CD14-positive monocyte (primary cell): ENCODE results near the gene FZD7. TPM values are rescaled to one million over a fixed set of nuclear protein-coding genes. Genes with fewer than 3 reads are reported as not detected.

ENCODE experiments used
- DNase-seq, 3 donors: peaks; one replicate each; pipeline ENCODE4 v3.0.0-alpha.2; 2011 to 2022
- H2AFZ ChIP-seq: 2 replicates; pipeline ENCODE4 v1.6.0; 2012; ENCODE audit warnings: mild to moderate bottlenecking, low read depth, low read length, inconsistent platforms; ENCODE audit not compliant: insufficient read depth, poor library complexity, severe bottlenecking
- H3K27ac ChIP-seq, 2 donors: 1 replicate in 1 of 2; 2 replicates in 1 of 2; pipeline ENCODE4 v1.5.1; 2012 to 2013; ENCODE audit warnings: low read length in 2 of 2, control low read depth in 1 of 2, inconsistent platforms in 1 of 2, low read depth in 1 of 2, mild to moderate bottlenecking in 1 of 2
- H3K27me3 ChIP-seq, 2 donors: one replicate each; pipeline versions ENCODE4 v1.6.0 to v1.6.1; 2011 to 2013; ENCODE audit warnings: low read length in 2 of 2; ENCODE audit not compliant: control insufficient read depth in 2 of 2, insufficient read depth in 2 of 2
- H3K36me3 ChIP-seq, 2 donors: replicated peaks in 1 of 2; 1 replicate in 1 of 2; 2 replicates in 1 of 2; pipeline versions ENCODE4 v1.5.1 to v1.6.1; 2012 to 2013; ENCODE audit warnings: low read length in 2 of 2, control low read depth in 1 of 2, inconsistent platforms in 1 of 2, mild to moderate bottlenecking in 1 of 2; ENCODE audit not compliant: insufficient read depth in 2 of 2, control insufficient read depth in 1 of 2
- H3K4me1 ChIP-seq, 2 donors: 1 replicate in 1 of 2; 2 replicates in 1 of 2; pipeline versions ENCODE4 v1.5.1 to v1.6.1; 2012 to 2013; ENCODE audit warnings: low read length in 2 of 2, control low read depth in 1 of 2, inconsistent platforms in 1 of 2, mild to moderate bottlenecking in 1 of 2, moderate library complexity in 1 of 2; ENCODE audit not compliant: insufficient read depth in 2 of 2, control insufficient read depth in 1 of 2
- H3K4me2 ChIP-seq: replicated peaks from 2 replicates; pipeline ENCODE3; 2012; ENCODE audit warnings: low read length, moderate library complexity, mild to moderate bottlenecking; ENCODE audit not compliant: poor library complexity, severe bottlenecking; ENCODE audit errors: extremely low read depth
- H3K4me3 ChIP-seq, 3 experiments: fragments of 200-600 bp in 1 of 3; sonication (generic) in 1 of 3; replicated peaks in 1 of 3; 1 replicate in 2 of 3; 2 replicates in 1 of 3; pipeline ENCODE4 v1.5.1; 2011 to 2013; ENCODE audit warnings: low read length in 3 of 3, mild to moderate bottlenecking in 3 of 3, control low read depth in 2 of 3, low read depth in 2 of 3, inconsistent platforms in 1 of 3, moderate library complexity in 1 of 3
- H3K79me2 ChIP-seq: 2 replicates; pipeline ENCODE4 v1.6.0; 2012; ENCODE audit warnings: mild to moderate bottlenecking, control low read depth, inconsistent platforms, low read length, moderate library complexity; ENCODE audit not compliant: insufficient read depth
- H3K9ac ChIP-seq: 2 replicates; pipeline ENCODE4 v1.6.0; 2017; ENCODE audit warnings: low read length, mild to moderate bottlenecking; ENCODE audit not compliant: insufficient read depth, poor library complexity, severe bottlenecking
- H3K9me3 ChIP-seq, 2 donors: replicated peaks in 1 of 2; 1 replicate in 1 of 2; 2 replicates in 1 of 2; pipeline versions ENCODE4 v1.5.1 to v1.6.1; 2012 to 2013; ENCODE audit warnings: low read length in 2 of 2, control low read depth in 1 of 2; ENCODE audit not compliant: control insufficient read depth in 1 of 2, insufficient read depth in 1 of 2
- H4K20me1 ChIP-seq: 2 replicates; pipeline ENCODE4 v1.6.0; 2012; ENCODE audit warnings: mild to moderate bottlenecking, low read length, control low read depth, moderate library complexity; ENCODE audit not compliant: insufficient read depth
- H3K27ac Mint-ChIP-seq, 7 donors: one replicate each; pipeline ENCODE4 v1.8.0; 2020; ENCODE audit warnings: mild to moderate bottlenecking in 7 of 7, mixed read lengths in 7 of 7, moderate library complexity in 6 of 7, inconsistent platforms in 2 of 7
- H3K27me3 Mint-ChIP-seq, 3 donors: one replicate each; pipeline ENCODE4 v1.8.0; 2021 to 2022; ENCODE audit warnings: low read depth in 3 of 3, mild to moderate bottlenecking in 3 of 3, mixed read lengths in 3 of 3, moderate library complexity in 3 of 3, inconsistent platforms in 1 of 3
- H3K36me3 Mint-ChIP-seq, 2 donors: one replicate each; pipeline ENCODE4 v1.8.0; 2020; ENCODE audit warnings: mixed read lengths in 2 of 2, inconsistent platforms in 1 of 2, mild to moderate bottlenecking in 1 of 2
- H3K4me1 Mint-ChIP-seq: one replicate; pipeline ENCODE4 v1.8.0; 2020; ENCODE audit warnings: mild to moderate bottlenecking, mixed read lengths
- H3K4me3 Mint-ChIP-seq, 2 donors: one replicate each; pipeline ENCODE4 v1.8.0; 2020; ENCODE audit warnings: mild to moderate bottlenecking in 2 of 2, mixed read lengths in 2 of 2, moderate library complexity in 1 of 2
- H3K9me3 Mint-ChIP-seq, 7 donors: one replicate each; pipeline ENCODE4 v1.8.0; 2020 to 2022; ENCODE audit warnings: mixed read lengths in 7 of 7, mild to moderate bottlenecking in 6 of 7, moderate library complexity in 6 of 7, inconsistent platforms in 2 of 7
- WGBS: methylation state at CpG from one replicate; pipeline ENCODE4 v1.1.5; 2013; ENCODE audit warnings: missing lambda C conversion rate; ENCODE audit not compliant: insufficient coverage; 5-methylcytosine and 5-hydroxymethylcytosine counted together
- intact Hi-C, 2 donors: fragments of 100-400 bp; cut with micrococcal nuclease; formaldehyde crosslinking; loops; one replicate each; pipeline versions ENCODE4 v1.15.0 to v1.15.1; 2023
- polyA plus RNA-seq, 3 donors: library from polyadenylated mRNA; depleted of rRNA in 1 of 3; unstranded in 2 of 3; stranded (reverse) in 1 of 3; fragments of 300-500 nt in 2 of 3; fragments of >200 nt in 1 of 3; fragmentation: Illumina TruSeq in 2 of 3; gene quantifications; 1 replicate in 2 of 3; 2 replicates in 1 of 3; pipeline ENCODE4 v1.2.3, GENCODE V29; 2012 to 2021
- TF ChIP-seq, protein P1 (sequence below): fragments of 200-600 bp; IDR thresholded peaks from one replicate; pipeline ENCODE4 v1.8.0; 2022; ENCODE audit warnings: antibody characterized with exemption, mild to moderate bottlenecking

FZD7 gene
- polyA plus RNA-seq, 3 donors: 0.05 to 0.28 TPM; not detected in 1

DNA sequence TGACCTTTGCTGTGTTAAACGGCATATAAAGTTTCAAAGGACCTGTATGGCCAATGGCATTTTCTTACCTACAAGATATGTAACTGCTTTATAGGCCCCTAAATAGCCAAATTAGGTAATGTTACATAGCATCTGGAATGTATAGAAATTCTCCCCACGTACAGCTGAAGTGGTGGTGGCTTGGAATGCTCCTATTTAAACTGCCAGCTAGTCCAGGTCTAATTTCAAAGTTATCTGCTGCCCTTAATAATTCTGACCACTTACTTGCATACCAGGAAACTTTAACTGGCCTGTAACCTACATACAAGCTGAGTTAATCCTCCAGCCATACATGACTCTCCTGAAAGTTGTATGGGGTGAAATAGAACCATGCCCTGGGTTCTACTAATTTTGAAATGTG lies 40.7 kb downstream of the FZD7 start:
- no peak overlapping the region for H3K27ac Mint-ChIP-seq
- no peak overlapping the region for H3K4me2 ChIP-seq

DNA sequence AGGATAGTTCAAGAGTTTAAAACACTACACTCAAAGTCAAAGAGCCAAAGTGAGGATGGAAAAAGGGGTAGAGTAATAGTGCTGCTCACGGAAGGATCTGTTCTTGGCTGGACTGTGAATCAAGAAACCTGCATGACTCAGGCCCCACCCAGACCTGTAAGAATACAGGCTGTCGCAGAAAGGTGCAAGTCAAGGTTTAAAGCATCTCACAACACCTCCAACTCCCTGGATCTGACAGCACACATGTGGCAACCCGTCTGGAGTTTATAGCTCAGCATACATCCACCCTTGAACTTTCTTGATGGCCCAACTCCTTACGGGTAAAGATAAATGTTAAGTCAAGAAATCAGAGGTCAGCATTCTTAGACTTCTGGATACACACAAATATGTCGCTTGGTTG lies 45.7 kb downstream of the FZD7 start:
- H3K27me3 Mint-ChIP-seq: peaks cover 0 to 4% (median 0%) of the 10 kb centered on the region in 3 donors
- H3K9me3 Mint-ChIP-seq: peaks cover 0 to 12% (median 6%) of the 10 kb centered on the region in 7 donors
- no peak overlapping the region for H3K4me3 Mint-ChIP-seq
- TF ChIP-seq, protein P1, sequence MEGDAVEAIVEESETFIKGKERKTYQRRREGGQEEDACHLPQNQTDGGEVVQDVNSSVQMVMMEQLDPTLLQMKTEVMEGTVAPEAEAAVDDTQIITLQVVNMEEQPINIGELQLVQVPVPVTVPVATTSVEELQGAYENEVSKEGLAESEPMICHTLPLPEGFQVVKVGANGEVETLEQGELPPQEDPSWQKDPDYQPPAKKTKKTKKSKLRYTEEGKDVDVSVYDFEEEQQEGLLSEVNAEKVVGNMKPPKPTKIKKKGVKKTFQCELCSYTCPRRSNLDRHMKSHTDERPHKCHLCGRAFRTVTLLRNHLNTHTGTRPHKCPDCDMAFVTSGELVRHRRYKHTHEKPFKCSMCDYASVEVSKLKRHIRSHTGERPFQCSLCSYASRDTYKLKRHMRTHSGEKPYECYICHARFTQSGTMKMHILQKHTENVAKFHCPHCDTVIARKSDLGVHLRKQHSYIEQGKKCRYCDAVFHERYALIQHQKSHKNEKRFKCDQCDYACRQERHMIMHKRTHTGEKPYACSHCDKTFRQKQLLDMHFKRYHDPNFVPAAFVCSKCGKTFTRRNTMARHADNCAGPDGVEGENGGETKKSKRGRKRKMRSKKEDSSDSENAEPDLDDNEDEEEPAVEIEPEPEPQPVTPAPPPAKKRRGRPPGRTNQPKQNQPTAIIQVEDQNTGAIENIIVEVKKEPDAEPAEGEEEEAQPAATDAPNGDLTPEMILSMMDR: no peak
- no peaks in the 10 kb centered on the region for H3K79me2 ChIP-seq
- no peaks in the 10 kb centered on the region for H3K36me3 Mint-ChIP-seq
- intact Hi-C loops: no loop called here
- no peaks in the 10 kb centered on the region for H3K4me1 Mint-ChIP-seq
- H3K4me2 ChIP-seq: no peak overlapping the region
- no peaks in the 10 kb centered on the region for H3K4me1 ChIP-seq
- no peak overlapping the region for H3K27ac Mint-ChIP-seq
- DNase-seq: no peak
- no peak overlapping the region for H2AFZ ChIP-seq
- H3K36me3 ChIP-seq: no peaks in the 10 kb centered on the region
- no peak overlapping the region for H3K4me3 ChIP-seq
- no peaks in the 10 kb centered on the region for H4K20me1 ChIP-seq
- 100% methylated on average over 1 of the region's 5 CpGs for WGBS
- no peaks in the 10 kb centered on the region for H3K27me3 ChIP-seq
- H3K9ac ChIP-seq: no peak overlapping the region
- no peak overlapping the region for H3K27ac ChIP-seq
- no peaks in the 10 kb centered on the region for H3K9me3 ChIP-seq

More for the DNA sequence above, 40.7 kb downstream of the FZD7 start:
- Mint-ChIP-seq H3K27me3 (peaks cover 2 to 3% (median 2%) of the 10 kb centered on the region in 3 donors), H3K4me3 (no peak overlapping the region), H3K9me3 (no peaks in the 10 kb centered on the region), H3K36me3 (no peaks in the 10 kb centered on the region), H3K4me1 (no peaks in the 10 kb centered on the region)
- no peak for DNase-seq
- 100% methylated on average over 1 of the region's 2 CpGs for WGBS
- no peaks in the 10 kb centered on the region for H3K36me3 ChIP-seq
- no peaks in the 10 kb centered on the region for H3K27me3 ChIP-seq
- H2AFZ ChIP-seq: no peak overlapping the region
- H3K4me3 ChIP-seq: no peak overlapping the region
- intact Hi-C loops: no loop called here
- no peaks in the 10 kb centered on the region for H3K79me2 ChIP-seq
- H3K27ac ChIP-seq: no peak overlapping the region
- no peaks in the 10 kb centered on the region for H3K4me1 ChIP-seq
- H3K9ac ChIP-seq: no peak overlapping the region
- TF ChIP-seq, protein P1: no peak
- H3K9me3 ChIP-seq: no peaks in the 10 kb centered on the region
- H4K20me1 ChIP-seq: no peaks in the 10 kb centered on the region
